CD1c-positive myeloid dendritic cell (primary cell): Measurements from ENCODE around the gene PDCD1.

Source experiments
- DNase-seq: peaks from one replicate; pipeline ENCODE4 v3.0.0-alpha.2; 2016; ENCODE audit errors: extremely low spot score

Gene PDCD1

DNA sequence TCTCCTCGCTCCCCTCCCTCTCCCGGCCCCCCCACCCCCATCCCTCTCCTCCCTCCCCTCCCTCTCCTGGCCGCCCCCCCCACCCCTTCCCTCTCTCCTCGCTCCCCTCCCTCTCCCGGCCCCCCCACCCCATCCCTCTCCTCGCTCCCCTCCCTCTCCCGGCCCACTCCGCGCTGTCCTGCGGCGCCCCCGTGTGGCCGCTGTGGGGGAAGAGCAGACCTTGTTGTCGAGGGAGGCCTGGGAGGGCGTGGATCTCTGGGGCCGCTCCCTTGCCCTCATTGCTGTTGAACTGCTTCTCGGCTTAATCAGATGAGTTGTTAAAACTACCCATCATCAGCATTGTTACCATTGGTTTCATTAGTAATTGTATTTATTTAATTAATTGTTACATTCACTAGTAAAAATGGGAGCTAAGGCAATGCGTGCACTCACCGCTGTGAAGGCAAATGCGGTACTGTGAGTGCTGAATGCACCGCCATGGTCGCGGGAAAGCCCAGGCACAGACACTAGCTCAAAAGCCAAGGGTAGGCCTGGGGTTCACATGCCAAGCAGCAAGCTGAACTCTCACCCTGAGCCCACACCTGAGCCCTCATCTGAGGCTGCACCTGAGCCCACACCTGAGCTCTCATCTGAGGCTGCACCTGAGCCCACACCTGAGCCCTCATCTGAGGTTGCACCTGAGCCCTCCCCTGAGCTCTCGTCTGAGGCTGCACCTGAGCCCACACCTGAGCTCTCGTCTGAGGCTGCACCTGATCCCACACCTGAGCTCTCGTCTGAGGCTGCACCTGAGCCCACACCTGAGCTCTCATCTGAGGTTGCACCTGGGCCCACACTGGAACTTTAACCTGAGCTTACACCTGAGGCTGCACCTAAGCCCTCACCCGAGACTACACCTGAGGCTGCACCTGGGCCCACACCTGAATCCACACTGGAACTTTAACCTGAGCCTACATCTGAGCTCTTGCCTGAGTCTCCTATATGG lies 19.6 kb upstream of the PDCD1 start:
- DNase-seq: peak; percentile 82

DNA sequence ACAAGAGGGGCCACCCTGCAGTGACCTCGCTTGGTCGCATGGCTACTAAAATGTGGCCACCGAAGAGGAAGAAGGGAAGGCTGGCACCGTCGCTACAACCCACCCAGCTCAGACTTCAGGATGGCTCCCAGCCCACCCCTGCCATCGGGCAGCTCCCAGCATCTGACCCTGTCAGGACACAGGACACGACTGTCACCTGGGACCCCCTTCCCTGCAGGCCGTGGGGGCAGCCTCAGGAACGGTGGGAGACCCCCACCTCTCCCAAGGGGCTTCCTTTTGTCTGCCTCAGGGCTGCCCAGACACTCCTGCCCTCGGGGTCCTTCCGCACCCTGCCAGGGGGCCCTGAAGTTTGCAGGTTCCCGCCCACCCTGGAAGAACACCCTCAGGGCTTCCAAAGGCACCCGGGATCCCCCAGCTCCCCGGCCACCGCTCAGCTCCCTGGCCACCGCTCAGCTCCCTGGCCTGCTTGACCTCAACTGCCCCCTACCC lies 18.5 kb upstream of the PDCD1 start:
- no peak for DNase-seq

DNA sequence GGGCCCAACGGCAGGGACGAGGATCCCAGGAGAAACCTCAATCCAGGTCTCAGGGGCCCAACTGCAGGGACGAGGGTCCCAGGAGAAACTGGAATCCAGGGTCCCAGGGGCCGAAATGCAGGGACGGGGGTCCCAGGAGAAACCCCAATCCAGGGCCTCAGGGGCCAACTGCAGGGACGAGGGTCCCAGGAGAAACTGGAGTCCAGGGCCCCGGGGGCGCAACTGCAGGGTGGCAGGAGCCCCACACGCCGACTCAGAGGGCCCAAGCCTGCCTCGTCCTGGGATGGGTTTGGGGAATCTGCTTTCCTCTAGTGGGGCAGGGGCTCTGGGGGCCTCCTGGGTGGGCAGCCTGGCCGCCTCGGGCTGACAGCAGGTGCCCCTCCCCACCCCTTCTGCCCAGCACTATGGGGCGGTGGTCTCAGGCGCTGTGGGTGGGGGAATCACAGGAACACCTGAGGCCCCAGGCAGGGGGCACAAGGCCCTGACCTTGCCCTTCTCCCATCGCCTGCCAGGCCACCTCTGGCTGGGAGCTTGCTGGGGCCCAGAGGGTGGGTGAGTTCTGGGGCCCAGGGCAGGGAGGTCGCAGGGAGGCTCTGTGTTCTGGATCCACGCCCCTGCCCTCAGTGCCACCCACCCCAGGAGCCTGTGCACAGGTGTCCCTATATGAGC lies 18.0 kb upstream of the PDCD1 start:
- no peak for DNase-seq

DNA sequence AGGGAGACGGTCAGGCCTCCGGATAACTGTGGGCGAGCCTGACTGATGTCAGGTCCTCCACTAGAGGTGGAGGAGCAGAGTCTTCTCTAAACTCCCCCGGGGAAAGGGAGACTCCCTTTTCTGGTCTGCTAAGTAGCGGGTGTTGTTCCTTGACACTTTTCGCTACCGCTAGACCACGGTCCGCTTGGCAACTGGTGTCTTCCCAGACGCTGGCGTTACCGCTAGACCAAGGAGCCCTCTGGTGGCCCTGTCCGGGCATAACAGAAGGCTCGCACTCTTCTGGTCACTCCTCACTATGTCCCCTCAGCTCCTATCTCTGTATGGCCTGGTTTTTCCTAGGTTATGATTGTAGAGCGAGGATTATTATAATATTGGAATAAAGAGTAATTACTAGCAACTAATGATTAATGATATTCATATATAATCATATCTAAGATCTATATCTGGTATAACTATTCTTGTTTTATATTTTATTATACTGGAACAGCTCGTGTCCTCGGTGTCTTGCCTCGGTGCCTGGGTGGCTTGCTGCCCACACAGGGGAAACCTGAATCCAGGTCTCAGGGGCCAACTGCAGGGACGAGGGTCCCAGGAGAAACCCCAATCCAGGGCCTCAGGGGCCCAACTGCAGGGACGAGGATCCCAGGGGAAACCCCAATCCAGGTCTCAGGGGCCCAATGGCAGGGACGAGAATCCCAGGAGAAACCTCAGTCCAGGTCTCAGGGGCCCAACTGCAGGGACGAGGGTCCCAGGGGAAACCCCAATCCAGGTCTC lies 17.2 kb upstream of the PDCD1 start:
- DNase-seq: peak; percentile 33

DNA sequence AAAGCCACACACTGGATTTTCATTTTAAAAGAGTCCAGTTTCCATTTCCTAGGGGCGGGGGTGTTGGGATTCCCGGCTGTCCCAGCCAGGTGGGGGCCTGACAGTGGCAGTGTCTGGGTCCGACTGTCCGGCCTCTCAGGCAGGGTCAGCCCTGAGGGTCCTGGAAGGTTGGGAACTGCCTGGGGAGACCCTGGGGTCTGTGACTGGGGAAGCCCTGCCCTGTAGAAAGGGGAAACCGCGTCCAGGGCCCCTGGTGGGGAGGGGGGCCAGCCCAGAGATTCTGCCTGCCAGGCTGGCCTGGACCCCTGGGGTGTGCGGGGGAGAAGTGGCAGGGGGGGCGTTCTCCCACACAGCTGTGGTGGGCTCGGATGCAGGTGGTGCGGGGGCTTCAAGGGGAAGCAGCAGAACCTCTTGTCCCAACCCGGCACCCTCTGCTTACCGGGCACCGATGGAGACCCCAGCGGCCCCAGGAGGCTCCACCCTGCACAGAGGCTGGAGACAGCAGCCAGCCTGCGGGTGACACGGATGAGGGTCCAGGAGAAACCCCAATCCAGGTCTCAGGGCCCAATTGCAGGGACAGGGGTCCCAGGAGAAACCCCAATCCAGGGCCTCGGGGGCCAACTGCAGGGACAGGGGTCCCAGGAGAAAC lies 15.7 kb upstream of the PDCD1 start:
- no peak for DNase-seq

DNA sequence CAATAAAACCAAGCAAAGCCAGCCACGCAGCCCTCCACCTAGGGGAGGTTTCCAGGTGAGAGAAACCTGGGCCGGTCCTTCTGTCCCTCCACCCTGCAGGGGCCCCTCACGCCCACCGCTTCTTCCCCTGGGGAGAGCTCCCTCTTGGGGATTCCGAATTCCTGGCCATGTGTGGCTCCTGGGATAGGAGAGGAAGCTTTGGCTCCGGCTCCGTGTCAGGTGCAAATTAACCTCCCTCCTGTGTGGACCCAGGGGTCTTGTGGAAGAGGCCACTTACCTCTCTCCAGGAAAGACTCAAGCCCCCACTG lies 15.1 kb upstream of the PDCD1 start:
- DNase-seq: no peak

DNA sequence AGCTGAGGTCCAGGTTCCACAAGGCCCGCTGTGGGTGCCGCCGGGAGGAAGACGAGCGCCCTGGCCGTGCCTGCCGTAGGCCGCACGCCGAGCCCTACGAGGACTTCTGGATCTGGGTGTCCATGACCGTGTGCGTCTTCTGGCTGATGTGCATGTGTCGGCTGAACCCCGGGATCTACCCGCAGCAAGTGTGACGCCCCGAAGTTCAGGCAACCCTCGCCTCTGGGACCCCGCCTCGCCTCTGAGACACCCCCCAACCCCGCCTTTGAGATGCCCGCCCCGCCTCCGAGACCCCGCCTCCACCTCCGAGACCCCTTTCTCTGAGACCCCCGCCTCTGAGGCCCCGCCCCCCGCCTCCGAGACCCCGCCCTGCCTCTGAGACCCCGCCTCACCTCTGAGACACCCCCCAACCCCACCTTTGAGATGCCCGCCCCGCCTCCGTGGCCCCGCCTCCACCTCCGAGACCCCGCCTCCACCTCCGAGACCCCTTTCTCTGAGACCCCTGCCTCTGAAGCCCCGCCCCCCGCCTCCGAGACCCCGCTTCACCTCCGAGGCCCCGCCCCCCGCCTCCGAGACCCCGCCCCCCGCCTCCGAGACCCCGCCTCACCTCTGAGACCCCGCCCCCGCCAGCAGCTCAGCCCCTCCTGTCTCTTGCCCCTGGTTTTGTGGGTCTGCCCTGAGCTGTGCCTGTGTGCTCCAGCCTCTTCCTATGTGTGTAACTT lies 14.5 kb upstream of the PDCD1 start:
- no peak for DNase-seq

DNA sequence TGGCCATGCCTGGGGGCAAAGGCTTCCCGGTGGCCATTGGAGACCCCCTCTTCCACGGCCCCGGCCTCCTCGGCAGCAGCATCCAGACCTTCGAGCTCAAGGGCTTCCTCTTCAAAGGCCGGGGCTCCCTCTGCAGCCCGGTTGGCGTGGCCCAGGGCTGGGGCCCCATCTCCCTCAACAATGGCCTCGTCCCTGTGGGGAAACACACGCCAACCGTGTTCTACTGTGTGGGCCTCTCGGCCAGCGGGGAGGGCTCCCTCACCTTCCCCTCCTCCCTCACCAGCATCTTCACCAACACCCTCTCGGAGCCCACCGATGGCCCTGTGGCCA lies 13.6 kb upstream of the PDCD1 start:
- no peak for DNase-seq

DNA sequence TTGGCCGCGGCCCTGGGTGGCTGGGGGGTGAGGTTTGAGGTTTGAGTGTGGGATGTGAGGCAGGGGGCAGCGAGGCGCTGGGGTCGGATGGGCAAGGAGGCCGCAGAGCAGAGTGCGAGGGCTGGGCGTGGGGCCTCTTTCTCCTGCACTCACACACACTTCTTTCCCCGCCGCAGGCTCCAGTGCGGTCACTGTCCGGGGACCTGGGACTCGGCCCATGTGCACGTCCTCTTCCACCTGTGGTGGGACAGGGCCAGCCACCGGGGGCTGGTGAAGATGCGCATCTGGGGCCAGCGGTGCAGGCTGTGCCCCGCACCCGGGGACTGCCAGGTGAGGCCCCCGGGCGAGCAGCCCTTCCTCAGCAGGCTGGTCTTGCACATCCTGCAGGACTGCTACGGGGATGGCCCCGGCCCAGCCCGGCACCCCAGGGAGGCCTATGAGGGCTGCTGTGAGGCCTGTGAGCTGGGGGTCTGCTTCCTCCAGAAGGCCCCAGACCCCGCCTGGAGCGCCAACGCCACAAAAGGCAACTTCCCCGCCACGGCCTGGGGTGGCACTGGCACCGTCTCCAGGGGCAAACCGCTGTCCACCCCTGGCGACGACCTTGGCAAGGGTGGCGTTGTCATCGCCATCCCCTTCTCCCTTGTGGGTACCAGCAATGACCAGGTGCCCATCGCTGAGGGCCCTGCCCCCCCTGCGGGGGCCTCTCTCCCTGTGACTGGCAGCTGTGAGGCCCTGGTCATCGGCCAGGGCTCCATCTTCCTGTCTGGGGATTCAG lies 13.0 kb upstream of the PDCD1 start:
- no peak for DNase-seq

DNA sequence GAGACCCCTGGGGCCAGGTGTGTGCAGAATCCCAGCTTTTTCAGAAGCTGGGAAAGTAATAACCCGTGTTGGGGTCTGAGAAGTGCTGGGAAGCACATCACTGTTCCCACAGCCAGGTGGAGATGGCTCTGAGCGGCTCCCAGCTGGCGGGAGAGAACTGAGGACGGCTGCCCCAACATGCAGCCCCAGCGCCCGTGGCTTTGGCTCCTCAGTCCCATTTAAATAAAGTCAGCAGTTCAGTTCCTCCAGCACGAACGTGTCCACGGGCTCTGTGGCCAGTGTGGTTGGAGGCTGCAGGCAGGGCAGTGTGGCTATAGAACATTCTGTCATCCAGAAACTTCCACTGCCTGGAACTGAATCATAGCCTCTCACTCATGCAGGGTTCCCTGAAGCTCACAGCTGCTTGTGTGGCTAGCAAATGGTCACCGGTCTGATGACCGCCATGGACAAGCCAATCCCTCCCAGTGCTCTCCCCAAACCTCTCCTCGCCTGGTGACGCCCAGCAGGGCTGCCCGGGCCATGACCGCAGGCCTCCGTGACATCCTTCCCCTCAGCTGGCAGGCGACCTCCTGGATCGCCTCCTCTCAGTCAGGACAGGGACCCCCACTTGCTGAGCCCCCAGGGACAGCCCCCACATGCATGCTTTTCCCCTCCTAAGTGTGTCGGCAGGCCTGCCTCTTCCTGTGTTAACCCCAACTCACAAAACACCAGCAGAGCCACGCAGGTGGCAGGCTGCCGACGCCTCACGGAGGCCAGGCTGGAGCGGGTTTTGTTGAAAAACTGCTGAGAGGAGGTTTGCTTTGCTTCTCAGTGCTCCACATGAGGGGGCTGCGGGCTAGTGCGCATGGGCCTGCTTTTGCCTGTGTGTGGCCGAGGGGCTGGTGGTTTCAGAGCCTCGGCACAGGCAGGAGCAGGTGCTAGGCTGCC lies 12.2 kb upstream of the PDCD1 start:
- DNase-seq: no peak

DNA sequence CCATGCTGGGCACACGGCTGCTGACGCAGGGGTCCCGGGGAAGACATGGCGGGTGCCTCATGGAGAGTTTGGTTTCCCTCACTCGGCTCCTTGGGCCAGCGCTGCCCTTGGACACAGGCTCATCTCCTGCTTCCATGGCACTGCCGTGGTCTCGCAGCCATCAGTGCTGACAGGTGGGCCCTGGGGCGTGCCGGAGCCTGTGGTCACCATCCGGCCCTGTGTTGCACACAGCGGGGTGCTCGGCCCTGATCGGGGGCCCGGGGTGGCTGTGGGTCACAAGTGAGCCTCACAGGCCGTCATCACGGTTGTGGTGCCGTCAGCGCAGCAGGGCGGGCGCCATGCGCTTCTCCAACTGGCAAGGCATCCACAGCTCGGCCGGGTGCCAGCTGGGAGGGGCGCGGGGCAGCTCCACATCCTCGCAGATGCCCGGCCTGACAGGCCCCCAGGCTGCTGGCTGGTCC lies 11.4 kb upstream of the PDCD1 start:
- DNase-seq: no peak

DNA sequence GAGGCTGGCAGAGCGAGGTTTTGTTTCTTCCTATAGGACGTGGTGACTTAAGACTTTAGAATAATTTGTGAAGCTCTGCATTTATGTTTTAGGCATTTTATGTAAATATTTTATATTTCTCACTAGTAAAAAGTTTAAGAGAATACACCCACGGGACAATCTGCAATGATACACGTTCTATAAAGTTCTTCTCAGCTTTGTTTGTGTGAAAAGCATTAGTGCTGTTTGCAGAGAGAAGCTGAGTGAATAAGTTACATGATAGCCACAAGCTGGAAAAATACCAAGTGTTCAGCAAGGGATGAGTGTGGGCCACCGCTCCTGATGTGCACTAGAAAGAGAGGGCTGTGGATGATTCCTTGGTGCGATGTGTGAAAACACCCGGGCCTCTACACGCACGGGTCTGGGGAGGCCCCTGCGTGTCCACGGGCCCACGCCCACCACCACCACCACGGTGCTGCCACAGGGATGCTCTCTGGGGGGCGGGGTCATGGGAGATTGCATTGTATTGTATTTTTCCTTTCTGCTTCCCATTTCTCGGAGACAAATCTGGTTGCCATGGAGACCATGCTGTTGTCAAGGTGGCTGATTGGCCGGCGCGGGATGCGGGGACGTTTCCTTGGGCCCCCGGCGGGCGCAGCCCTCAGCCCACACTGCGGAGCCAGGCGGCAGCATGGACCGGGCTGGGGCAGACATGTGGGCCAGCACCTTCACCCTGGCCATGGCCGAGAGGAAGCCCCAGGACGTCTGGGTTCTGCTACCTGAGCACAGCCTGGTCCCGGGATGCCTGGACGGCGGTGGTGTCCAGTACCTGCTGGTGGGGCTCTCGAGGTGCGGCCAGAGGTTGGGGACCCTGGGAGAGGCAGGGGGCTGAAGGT lies 10.6 kb upstream of the PDCD1 start, which contains the start of gene RTP5:
Gene RTP5 (plus strand): TSS at position 643 of the 875 bp plus-strand sequence. CDS start 28 bp downstream, at position 671.
- DNase-seq: no peak

DNA sequence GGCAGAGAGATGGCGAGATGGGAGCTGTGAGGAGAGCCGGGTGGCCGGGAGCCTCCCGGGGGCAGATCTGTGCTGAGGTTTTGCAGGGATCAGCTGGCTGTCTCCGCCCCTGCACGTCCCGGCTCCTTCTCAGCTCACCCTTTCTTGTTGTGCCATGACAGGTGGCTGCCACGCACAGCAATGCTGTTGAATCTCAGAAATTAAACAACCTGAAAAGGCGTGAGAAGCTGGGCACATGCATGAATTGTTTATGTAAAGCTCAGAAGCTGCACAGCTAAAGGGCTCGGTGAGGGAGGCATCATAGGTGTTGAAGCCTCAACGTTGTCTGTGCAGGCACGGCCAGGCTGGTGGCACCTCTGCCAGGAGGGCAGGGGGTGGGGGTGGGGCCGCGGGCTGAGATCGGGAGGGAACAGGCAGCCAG lies 10.0 kb upstream of the PDCD1 start:
- DNase-seq: no peak

DNA sequence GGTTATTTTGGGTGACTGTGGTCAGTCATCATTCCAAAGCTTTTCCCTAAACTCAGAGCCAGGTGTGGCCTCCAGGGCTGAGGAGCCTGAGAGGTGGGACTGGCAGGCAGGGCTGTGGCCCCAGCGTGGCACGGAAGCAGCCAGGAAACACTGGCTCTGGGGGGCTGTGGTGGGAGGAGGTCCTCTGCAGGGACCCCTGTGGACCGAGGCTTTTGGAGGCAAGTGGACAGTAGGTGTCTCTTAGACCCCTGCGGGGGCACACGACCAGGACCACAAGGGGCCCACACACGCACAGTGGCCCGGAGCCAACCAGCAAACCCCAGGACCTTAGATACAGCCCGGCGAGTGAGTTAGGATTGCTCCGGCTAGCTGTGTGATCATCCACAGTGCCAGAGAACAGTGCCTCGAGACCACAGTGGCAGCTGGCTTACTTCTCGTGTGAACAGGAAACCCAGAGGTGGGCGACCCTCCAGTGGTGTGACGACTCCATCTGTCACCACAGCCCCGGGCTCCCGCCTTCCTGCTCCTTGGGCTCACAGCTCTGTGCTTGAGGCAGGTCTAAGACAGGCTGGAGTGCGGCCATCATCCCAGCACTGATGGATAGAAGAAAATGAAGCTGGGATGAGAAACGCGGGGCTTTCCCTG lies 9.2 kb upstream of the PDCD1 start:
- no peak for DNase-seq

DNA sequence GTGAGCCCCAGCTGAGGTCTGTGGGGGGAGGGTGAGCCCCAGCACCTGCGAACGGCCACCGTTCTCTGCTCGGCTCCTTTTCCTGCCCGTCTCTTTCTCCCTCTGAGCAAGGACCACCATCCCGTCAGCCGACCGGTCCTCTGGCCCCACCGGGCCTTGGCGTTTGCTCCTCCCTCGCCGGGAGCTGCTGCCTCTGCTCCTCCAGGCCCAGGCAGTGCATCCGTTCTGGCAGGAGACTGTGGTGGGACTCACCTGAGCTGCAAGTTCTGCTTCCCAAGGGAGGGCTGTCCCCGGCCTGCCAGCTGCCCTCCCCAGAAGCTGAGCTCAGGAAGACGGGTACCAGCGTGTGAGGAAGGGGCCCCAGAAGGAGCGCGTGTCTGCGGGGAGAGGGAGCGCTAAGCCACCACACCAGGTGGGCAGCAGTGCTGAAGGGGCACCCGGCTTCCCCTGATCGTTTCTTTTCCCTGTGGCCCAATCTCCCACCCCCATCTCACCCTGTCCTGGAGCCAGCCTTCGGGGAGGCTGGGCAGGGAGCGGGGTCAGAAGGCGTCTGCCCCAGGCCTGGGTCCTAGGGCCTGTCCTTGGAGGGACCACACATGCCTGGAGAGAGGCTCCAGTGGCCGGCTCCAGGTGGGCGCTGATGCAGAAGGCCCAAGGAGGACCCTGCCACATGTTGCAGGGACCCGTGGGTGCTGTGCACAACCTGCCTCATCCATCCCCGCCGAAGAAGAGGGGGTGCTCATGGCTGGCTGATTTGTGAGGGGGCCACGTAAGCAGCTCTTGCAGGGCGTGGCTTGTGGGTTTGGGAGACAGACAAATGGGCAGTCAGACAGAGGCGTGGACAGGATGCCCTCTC lies 8.3 kb upstream of the PDCD1 start:
- DNase-seq: no peak

DNA sequence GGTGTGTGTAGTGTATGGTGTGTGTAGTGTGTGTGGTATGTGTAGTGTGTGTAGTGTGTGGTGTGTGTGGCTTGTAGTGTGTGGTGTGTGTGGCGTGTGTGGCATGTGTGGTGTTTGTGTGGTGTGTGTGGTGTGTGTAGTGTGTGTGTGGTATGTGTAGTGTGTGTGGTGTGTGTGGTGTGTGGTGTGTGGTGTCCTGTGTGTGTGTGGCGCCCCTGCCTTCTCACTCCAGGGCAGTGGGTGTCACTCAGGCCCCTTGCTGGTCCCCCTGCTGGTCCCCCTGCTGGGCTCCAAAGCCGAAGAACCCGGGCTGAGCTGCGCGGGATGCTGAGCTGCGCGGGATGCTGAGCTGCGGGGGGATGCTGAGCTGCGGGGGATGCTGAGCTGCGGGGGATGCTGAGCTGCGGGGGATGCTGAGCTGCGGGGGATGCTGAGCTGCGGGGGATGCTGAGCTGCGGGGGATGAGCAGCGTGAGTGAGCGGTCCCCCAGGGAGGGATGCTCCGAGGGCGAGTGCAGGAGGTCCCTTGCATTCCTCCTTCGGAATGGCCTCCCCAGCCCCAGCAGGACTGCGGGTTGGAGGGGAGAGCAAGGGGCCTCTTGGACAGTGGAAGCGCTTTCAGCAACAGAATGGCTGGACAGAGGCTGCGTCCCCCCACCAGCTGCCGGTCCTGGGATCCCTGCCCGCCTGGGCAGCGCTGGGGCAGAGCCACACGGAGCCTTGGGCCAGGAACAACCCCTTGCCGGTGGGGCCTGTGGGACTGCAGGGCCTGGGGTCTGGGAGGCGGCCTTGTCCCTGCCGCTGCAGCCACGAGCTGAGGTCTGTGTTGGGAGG lies 7.5 kb upstream of the PDCD1 start:
- no peak for DNase-seq
